GM19468 (cell line): ENCODE measurements around the gene KMT2C.
"Not testable (repeated sequence)": the region's sequence is repeated elsewhere in the genome, so short reads cannot be mapped to it uniquely, and the experiment has no call there.

Experiments
- ATAC-seq: cut with Tn5 transposase; IDR thresholded peaks from one replicate; pipeline ENCODE4 v1.9.1; 2021; ENCODE audit warnings: mild to moderate bottlenecking, moderate library complexity, moderate number of reproducible peaks; ENCODE audit not compliant: unreplicated experiment; ENCODE audit errors: extremely low read depth

The KMT2C gene

DNA sequence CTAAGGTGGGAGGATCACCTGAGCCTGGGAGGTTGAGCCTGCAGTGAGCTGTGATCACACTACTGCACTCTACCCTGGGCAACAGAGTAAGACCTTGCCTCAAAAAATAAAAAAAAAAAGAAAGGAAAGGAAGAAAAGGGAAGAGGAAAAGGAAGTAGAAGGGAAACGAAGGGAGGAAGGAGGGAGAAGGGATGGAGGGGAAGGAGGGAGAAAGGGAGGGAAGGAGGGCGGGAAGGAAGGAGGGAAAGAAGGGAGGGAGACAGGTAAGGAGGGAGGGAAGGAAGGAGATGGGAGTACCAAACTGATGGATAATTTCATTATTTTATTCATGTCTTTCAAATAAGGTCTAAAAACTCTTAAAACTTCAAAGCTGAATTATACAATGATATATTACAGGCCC is 106.3 kb downstream of the KMT2C start:
- no peak for ATAC-seq

- ATAC-seq: no peak
These were observed 107.6 kb downstream of the KMT2C start for GRCh38 chr7:152328234-152328633.

GRCh38 chr7:152315845-152316244 is 120.0 kb downstream of the KMT2C start:
- no peak for ATAC-seq

- no peak for ATAC-seq
These were observed 121.8 kb downstream of the KMT2C start for GRCh38 chr7:152313831-152314604.

DNA sequence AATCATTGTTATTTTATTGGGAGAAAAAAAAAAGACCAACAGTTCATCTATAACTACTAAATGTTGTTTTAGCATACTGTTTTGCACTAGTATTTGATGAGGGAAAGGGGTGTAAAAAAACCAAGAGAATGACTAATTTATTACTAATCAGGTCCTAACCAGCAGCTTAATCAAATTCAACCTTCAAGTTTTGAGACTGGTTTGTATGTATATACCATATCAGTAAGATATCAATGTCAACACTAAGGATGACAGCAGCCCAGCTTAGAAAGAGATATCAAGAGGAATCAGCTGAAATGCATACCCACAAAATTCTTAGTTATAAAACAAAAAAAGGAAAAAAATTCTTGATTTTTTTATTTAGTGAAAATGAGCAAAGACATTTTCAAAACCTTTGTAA is 122.6 kb downstream of the KMT2C start:
- ATAC-seq: no peak

- ATAC-seq: no peak
These were observed 123.5 kb downstream of the KMT2C start for GRCh38 chr7:152312316-152312715.

GRCh38 chr7:152307902-152308301 is 127.9 kb downstream of the KMT2C start:
- ATAC-seq: no peak

- not testable (repeated sequence) for ATAC-seq
These were observed 136.2 kb downstream of the KMT2C start for GRCh38 chr7:152299542-152300143.

GRCh38 chr7:152292897-152293296 is 142.9 kb downstream of the KMT2C start:
- no peak for ATAC-seq

DNA sequence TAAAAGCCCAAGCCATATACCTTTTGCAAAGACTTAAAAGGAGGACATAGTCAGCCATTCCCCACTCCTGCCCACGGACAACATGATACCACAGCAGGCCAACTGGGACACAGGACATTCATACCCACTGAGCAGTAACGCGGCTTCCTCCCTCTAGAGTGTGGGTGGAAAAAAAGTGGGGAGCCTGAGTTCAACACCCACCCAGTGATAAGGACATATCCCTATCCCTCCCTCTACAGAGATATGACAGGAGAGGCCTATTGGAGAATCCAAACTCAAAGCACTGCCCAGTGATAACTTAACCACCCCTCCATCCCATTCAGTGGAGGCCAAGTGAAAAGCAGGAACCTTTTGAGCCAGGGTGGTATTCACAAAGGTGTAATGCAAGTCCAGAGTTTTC is 148.8 kb downstream of the KMT2C start:
- not testable (repeated sequence) for ATAC-seq

- ATAC-seq: not testable (repeated sequence)
These were observed 149.6 kb downstream of the KMT2C start for GRCh38 chr7:152286219-152286618.

GRCh38 chr7:152284998-152285397 is 150.8 kb downstream of the KMT2C start:
- ATAC-seq: not testable (repeated sequence)

- not testable (repeated sequence) for ATAC-seq
These were observed 158.1 kb downstream of the KMT2C start for GRCh38 chr7:152277687-152278086.

- ATAC-seq: not testable (repeated sequence)
These were observed 165.4 kb downstream of the KMT2C start for GRCh38 chr7:152270427-152270826.

DNA sequence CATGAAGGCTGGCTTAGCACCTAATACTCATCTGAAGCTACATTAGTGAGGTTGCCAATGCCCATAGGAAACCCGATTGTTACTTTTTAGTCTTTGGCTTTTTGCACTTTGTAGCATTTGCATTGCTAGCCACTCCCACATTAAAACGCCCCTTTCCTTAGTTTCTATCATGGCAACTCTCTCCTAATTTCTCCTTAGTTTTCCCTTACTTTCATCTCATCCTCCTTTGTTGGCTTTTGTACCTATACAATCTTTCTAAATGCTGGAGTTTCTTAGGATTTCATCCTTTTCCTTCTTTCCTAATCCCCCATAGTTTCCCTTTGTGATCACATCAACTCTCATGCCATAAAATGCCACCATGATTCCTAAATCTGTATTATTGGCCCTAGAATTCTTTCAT is 168.9 kb downstream of the KMT2C start:
- ATAC-seq: not testable (repeated sequence)

DNA sequence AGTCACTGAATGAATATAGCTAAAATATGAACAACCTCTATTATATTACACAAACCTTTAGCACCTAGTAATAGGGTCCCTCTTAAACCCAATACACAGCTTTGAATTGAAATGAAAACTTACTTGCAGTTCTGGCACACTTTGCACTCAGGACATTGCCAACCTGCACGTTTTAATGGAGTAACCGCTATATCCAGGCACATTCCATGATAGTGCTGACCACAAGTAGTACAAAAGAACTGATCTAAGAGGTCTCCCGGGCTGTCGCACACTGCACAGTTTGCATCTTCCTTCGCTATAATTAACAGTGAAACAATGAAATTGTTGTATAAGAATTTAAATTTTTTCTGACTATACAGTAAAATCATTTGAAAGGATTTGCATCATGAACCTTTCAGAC is 170.9 kb downstream of the KMT2C start:
- not testable (repeated sequence) for ATAC-seq

GRCh38 chr7:152262146-152262545 is 173.7 kb downstream of the KMT2C start:
- ATAC-seq: not testable (repeated sequence)

DNA sequence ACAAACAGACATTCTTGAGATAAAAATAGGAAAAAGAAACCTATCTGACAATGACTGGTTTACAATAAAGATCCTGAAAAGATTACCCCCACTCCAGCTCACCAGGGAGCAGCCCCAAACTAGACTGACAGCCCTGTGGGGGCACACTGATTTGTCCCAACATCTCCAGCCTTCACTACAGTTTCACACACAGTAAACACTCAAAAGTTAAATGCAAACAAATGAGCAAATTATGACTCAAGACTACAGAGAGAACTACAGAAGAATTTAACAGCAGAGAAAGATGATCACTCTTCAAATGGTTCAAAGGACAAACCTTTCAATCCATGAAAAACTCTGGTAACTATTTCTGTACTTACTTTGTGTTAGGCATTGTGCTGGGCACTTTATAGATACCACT is 176.2 kb downstream of the KMT2C start:
- not testable (repeated sequence) for ATAC-seq

GRCh38 chr7:152247851-152248250 is 188.0 kb downstream of the KMT2C start:
- ATAC-seq: not testable (repeated sequence)

GRCh38 chr7:152245417-152245816 is 190.4 kb downstream of the KMT2C start:
- not testable (repeated sequence) for ATAC-seq

DNA sequence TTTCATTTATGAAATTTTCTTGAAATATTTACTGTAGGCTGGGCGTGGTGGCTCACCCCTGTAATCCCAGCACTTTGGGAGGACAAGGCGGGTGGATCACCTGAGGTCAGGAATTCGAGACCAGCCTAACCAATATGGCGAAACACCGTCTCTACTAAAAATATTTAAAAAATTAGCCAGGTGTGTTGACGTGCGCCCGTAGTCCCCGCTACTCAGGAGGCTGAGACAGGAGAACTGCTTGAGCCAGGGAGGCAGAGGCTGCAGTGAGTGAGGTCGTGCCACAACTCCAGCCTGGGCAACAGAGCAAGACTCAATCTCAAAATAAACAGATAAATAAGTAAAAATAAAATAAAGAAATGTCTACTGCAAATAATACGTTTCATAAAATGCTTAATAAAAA is 192.3 kb downstream of the KMT2C start:
- ATAC-seq: not testable (repeated sequence)

DNA sequence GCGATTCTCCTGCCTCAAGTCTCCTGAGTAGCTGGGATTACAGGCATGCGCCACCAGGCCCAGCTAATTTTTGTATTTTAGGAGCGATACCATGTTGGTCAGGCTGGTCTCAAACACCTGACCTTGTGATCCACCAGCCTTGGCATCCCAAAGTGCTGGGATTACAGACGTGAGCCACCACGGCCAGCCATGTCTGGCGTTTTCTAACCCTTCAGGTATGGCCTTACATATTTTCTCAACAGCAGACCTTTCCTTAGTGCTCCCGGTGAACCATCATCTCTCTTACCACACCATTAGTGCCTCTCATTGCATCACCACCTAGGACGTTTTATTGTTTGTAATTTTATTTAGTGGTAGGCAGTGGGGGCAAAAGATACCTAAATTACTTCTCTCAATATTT is 194.5 kb downstream of the KMT2C start:
- ATAC-seq: not testable (repeated sequence)
